Liver (tissue), 3 donors: ENCODE results near the gene SPTLC2.

Experiments used
- CTCF ChIP-seq: fragments of 150-350 bp; IDR thresholded peaks from 2 replicates; pipeline ENCODE4 v1.5.1; 2017; ENCODE audit warnings: improper control_type of control experiment, low read depth, low read length; ENCODE audit not compliant: missing input control
- EGR1 ChIP-seq, 2 donors: IDR thresholded peaks; 2 replicates each; pipeline ENCODE4 v1.6.1; 2016 to 2018; ENCODE audit warnings: antibody characterized with exemption in 2 of 2, low read depth in 2 of 2
- FOXA1 ChIP-seq: IDR thresholded peaks from 2 replicates; pipeline ENCODE4 v1.6.1; 2016; ENCODE audit warnings: antibody characterized with exemption
- GABPA ChIP-seq, 2 donors: IDR thresholded peaks in 1 of 2; conservative IDR thresholded peaks in 1 of 2; 2 replicates each; pipeline ENCODE4 v1.6.1; 2016; ENCODE audit warnings: antibody characterized with exemption in 2 of 2, mild to moderate bottlenecking in 1 of 2, moderate library complexity in 1 of 2
- JUND ChIP-seq, 2 donors: IDR thresholded peaks; 2 replicates each; pipeline ENCODE4 v1.6.1; 2016; ENCODE audit warnings: antibody characterized with exemption in 2 of 2
- MAX ChIP-seq: IDR thresholded peaks from 2 replicates; pipeline ENCODE4 v1.6.1; 2016; ENCODE audit warnings: antibody characterized with exemption
- NR2F2 ChIP-seq: IDR thresholded peaks from 2 replicates; pipeline ENCODE4 v1.6.1; 2016; ENCODE audit warnings: antibody characterized with exemption
- RAD21 ChIP-seq, 2 donors: IDR thresholded peaks; 2 replicates each; pipeline ENCODE4 v1.6.1; 2016; ENCODE audit warnings: antibody characterized with exemption in 2 of 2, mild to moderate bottlenecking in 2 of 2
- RXRA ChIP-seq, 2 donors: IDR thresholded peaks; 2 replicates each; pipeline ENCODE4 v1.6.1; 2017 to 2018; ENCODE audit warnings: antibody characterized with exemption in 2 of 2, mild to moderate bottlenecking in 1 of 2
- SP1 ChIP-seq: IDR thresholded peaks from 2 replicates; pipeline ENCODE4 v1.6.1; 2018; ENCODE audit warnings: antibody characterized with exemption, mild to moderate bottlenecking
- TAF1 ChIP-seq: conservative IDR thresholded peaks from 2 replicates; pipeline ENCODE4 v1.6.1; 2016; ENCODE audit warnings: antibody characterized with exemption, mild to moderate bottlenecking
- YY1 ChIP-seq: IDR thresholded peaks from 2 replicates; pipeline ENCODE4 v1.6.1; 2016; ENCODE audit warnings: antibody characterized with exemption, mild to moderate bottlenecking
- TF ChIP-seq, protein P1 (sequence below): IDR thresholded peaks from 2 replicates; pipeline ENCODE4 v1.6.1; 2016; ENCODE audit warnings: antibody characterized with exemption
- TF ChIP-seq, protein P2 (sequence below): IDR thresholded peaks from 2 replicates; pipeline ENCODE4 v1.6.1; 2016; ENCODE audit warnings: antibody characterized with exemption, mild to moderate bottlenecking
- donor health status: healthy.
- donor health status: healthy.

GRCh38 chr14:77641534-77642341 is 25.3 kb upstream of the SPTLC2 start:
- TF ChIP-seq JUND (IDR thresholded peaks at IDR 0.05) (no peak), TAF1 (no peak), CTCF (no peak), RXRA (IDR thresholded peaks at IDR 0.05) (peak; percentile 30 to 56), EGR1 (IDR thresholded peaks at IDR 0.05; ENCODE audit: low read depth in 2 of 2) (peak in 1 of 2 donors; percentile 29), NR2F2 (peak; percentile 98), MAX (no peak), GABPA (IDR thresholded peaks at IDR 0.05 in 1 of 2, conservative IDR thresholded peaks at IDR 0.05 in 1 of 2) (peak; percentile 34 to 44), FOXA1 (no peak), RAD21 (IDR thresholded peaks at IDR 0.05) (peak in 1 of 2 donors; percentile 25), SP1 (peak; percentile 38), YY1 (no peak)
- TF ChIP-seq, protein P1, sequence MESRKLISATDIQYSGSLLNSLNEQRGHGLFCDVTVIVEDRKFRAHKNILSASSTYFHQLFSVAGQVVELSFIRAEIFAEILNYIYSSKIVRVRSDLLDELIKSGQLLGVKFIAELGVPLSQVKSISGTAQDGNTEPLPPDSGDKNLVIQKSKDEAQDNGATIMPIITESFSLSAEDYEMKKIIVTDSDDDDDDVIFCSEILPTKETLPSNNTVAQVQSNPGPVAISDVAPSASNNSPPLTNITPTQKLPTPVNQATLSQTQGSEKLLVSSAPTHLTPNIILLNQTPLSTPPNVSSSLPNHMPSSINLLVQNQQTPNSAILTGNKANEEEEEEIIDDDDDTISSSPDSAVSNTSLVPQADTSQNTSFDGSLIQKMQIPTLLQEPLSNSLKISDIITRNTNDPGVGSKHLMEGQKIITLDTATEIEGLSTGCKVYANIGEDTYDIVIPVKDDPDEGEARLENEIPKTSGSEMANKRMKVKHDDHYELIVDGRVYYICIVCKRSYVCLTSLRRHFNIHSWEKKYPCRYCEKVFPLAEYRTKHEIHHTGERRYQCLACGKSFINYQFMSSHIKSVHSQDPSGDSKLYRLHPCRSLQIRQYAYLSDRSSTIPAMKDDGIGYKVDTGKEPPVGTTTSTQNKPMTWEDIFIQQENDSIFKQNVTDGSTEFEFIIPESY, result no peak
- TF ChIP-seq, protein P2, sequence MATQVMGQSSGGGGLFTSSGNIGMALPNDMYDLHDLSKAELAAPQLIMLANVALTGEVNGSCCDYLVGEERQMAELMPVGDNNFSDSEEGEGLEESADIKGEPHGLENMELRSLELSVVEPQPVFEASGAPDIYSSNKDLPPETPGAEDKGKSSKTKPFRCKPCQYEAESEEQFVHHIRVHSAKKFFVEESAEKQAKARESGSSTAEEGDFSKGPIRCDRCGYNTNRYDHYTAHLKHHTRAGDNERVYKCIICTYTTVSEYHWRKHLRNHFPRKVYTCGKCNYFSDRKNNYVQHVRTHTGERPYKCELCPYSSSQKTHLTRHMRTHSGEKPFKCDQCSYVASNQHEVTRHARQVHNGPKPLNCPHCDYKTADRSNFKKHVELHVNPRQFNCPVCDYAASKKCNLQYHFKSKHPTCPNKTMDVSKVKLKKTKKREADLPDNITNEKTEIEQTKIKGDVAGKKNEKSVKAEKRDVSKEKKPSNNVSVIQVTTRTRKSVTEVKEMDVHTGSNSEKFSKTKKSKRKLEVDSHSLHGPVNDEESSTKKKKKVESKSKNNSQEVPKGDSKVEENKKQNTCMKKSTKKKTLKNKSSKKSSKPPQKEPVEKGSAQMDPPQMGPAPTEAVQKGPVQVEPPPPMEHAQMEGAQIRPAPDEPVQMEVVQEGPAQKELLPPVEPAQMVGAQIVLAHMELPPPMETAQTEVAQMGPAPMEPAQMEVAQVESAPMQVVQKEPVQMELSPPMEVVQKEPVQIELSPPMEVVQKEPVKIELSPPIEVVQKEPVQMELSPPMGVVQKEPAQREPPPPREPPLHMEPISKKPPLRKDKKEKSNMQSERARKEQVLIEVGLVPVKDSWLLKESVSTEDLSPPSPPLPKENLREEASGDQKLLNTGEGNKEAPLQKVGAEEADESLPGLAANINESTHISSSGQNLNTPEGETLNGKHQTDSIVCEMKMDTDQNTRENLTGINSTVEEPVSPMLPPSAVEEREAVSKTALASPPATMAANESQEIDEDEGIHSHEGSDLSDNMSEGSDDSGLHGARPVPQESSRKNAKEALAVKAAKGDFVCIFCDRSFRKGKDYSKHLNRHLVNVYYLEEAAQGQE, result no peak
